Measurements from ENCODE around the gene STK11IP.

Gene STK11IP

DNA sequence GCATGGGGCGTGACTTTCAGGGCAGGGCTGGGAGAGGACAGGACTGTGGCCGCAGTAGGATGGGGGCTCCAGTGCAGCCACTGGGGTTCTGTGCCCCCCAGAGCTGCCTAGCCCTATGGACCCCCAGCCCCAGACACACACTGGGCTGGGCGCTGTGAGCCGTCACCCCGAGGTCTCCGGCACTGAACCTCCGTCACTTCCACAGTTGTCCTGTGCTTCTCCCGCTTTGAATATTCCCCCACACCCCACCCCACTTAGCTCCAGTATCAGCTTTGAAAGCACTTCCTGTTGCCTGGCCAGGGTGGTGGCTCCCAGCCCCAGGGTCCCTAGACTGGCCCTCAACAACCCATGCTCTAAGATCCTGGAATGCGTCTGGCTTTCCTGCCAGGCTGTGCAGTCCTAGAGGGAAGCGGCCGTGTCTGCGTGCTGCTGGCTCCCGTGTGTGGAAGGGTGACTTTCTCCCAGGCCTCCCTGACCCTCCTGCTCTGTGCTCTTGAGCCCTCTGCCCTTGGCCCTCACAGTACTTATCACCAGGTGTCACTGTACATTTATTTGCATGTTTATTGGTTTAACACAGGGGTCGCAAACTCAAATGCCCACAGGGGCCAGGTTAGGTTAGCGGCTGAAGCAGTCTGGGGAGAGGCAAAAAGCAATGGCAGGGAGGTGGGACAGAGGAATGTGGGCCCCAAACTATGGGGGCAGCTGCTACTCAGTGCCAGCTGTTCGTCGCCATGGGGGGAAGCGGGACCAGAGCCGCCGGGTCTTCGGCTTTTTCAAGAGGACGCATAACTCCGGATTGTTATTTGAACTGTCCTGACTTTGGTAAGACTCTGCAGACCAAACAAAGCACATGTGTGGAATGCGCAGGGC is 36.2 kb upstream of the STK11IP start:
- no peak overlapping the region for H3K9ac ChIP-seq (ENCODE audit: low read length)
- H3K79me2 ChIP-seq (ENCODE audit: low read length), result no peaks in the 10 kb centered on the region
- H3K27me3 ChIP-seq (replicated peaks; ENCODE audit: insufficient read depth, low read length), result peaks cover 97% of the 10 kb centered on the region
- no peaks in the 10 kb centered on the region for H3K4me1 ChIP-seq (ENCODE audit: low read length)
- H2AFZ ChIP-seq (ENCODE audit: low read length), result no peak overlapping the region
- no peak for DNase-seq
- no peak overlapping the region for H3K27ac ChIP-seq (ENCODE audit: low read length)
- H4K20me1 ChIP-seq (ENCODE audit: insufficient read depth, low read length), result no peaks in the 10 kb centered on the region
- no peaks in the 10 kb centered on the region for H3F3A ChIP-seq (ENCODE audit: insufficient read depth, low read length)
- no peaks in the 10 kb centered on the region for H3K9me3 ChIP-seq (replicated peaks; ENCODE audit: insufficient read depth, low read length)
- TF ChIP-seq EZH2 (optimal IDR thresholded peaks at IDR 0.05; ENCODE audit: low read depth, low read length) (no peak), EZH2phosphoT487 (IDR thresholded peaks at IDR 0.05; ENCODE audit: low read length) (no peak)
- TF ChIP-seq, protein P1, sequence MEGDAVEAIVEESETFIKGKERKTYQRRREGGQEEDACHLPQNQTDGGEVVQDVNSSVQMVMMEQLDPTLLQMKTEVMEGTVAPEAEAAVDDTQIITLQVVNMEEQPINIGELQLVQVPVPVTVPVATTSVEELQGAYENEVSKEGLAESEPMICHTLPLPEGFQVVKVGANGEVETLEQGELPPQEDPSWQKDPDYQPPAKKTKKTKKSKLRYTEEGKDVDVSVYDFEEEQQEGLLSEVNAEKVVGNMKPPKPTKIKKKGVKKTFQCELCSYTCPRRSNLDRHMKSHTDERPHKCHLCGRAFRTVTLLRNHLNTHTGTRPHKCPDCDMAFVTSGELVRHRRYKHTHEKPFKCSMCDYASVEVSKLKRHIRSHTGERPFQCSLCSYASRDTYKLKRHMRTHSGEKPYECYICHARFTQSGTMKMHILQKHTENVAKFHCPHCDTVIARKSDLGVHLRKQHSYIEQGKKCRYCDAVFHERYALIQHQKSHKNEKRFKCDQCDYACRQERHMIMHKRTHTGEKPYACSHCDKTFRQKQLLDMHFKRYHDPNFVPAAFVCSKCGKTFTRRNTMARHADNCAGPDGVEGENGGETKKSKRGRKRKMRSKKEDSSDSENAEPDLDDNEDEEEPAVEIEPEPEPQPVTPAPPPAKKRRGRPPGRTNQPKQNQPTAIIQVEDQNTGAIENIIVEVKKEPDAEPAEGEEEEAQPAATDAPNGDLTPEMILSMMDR (IDR thresholded peaks at IDR 0.05; ENCODE audit: low read length), result no peak
- no peak overlapping the region for H3K4me2 ChIP-seq (ENCODE audit: low read depth, low read length)
- H3K4me3 ChIP-seq (ENCODE audit: low read length), result no peak overlapping the region
- no peaks in the 10 kb centered on the region for H3K36me3 ChIP-seq (replicated peaks; ENCODE audit: insufficient read depth, low read length)
- no peaks in the 10 kb centered on the region for H3K9me2 ChIP-seq (replicated peaks; ENCODE audit: insufficient read depth, low read length)

DNA sequence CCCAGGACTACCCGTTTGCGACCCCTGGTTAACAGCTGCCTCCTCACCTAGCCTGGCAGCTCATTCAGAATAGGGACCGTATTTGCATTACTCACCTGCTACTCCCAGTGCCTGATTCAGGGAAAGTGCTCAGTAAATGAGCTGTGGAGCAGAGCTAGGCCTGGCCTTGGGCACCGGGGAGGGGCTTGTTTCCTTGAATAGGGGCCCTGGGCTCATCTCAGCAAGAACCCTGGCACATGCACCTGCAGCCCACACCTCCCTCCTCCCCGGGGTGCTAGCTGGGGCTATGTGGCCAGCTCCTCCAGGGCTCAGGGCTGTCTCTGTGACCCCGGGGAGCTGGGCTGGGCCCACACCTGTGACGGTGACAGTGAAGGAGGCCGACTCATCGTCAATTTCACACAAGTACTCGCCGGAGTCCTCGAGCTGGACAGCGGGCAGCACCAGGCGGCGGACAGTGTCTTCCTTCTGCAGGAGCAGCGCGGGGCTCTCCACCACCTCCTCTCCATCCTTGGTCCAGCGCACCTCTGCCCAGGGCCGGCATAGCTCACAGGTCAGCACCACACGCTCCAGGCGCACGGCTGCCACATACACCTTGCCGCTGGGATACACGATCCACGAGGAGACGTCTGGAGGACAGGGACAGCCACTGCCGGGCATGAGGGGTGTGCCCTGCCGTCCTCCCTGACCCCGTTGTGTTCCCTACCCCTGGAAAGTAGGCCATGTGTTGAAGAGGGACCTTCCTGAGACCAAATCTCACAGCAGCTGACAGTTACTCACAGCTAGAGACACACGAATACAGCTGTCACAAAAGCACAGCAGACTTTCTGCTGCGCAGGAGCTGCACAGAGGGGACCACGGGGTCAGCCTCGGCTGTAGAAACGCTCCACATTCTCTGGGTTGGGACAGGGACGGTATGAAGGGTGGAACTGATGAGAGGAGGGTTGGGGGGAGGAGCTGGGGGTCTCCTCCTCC is 35.3 kb upstream of the STK11IP start:
- peaks cover 97% of the 10 kb centered on the region for H3K27me3 ChIP-seq (replicated peaks; ENCODE audit: insufficient read depth, low read length)
- H3K9ac ChIP-seq (ENCODE audit: low read length), result no peak overlapping the region
- TF ChIP-seq EZH2phosphoT487 (IDR thresholded peaks at IDR 0.05; ENCODE audit: low read length), result no peak
- TF ChIP-seq, protein P1 (IDR thresholded peaks at IDR 0.05; ENCODE audit: low read length), result no peak
- no peak for TF ChIP-seq EZH2 (optimal IDR thresholded peaks at IDR 0.05; ENCODE audit: low read depth, low read length)
- no peak overlapping the region for H3K4me3 ChIP-seq (ENCODE audit: low read length)
- no peaks in the 10 kb centered on the region for H3K9me3 ChIP-seq (replicated peaks; ENCODE audit: insufficient read depth, low read length)
- no peaks in the 10 kb centered on the region for H3K4me1 ChIP-seq (ENCODE audit: low read length)
- DNase-seq, result no peak
- no peaks in the 10 kb centered on the region for H3K79me2 ChIP-seq (ENCODE audit: low read length)
- no peaks in the 10 kb centered on the region for H3K9me2 ChIP-seq (replicated peaks; ENCODE audit: insufficient read depth, low read length)
- no peak overlapping the region for H2AFZ ChIP-seq (ENCODE audit: low read length)
- no peak overlapping the region for H3K27ac ChIP-seq (ENCODE audit: low read length)
- no peak overlapping the region for H3K4me2 ChIP-seq (ENCODE audit: low read depth, low read length)
- H4K20me1 ChIP-seq (ENCODE audit: insufficient read depth, low read length), result no peaks in the 10 kb centered on the region
- H3K36me3 ChIP-seq (replicated peaks; ENCODE audit: insufficient read depth, low read length), result no peaks in the 10 kb centered on the region
- H3F3A ChIP-seq (ENCODE audit: insufficient read depth, low read length), result no peaks in the 10 kb centered on the region

DNA sequence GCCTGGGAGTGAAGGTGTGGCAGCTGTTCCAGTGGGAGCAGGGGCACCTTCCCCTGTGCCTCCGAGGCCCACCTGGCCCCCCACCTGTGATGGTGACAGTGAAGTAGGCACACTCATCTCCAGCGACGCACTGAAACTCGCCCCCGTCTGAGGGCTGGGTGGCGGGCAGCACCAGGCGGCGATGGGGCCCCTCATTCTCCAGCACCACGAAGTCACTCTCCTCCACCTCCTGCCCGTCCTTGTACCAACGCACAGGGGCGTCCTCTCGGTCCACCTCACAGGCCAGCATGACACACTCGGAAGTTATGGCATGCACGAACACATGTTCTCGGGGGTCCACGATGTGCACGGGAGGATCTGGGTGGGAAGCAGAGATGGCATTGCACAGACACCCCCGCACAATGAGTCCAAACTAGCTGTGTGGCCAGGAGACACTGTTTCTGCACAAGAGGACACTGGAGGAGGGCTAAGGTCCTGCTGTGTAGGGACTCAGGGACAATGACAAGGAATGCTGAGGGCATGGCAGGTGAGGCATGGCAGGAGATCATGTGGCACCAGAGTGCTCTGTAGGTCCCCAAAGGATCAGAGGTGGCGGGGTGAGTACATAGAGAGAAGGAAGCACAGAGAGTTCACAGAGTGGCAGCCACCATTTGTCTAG is 34.3 kb upstream of the STK11IP start:
- H3K27me3 ChIP-seq (replicated peaks; ENCODE audit: insufficient read depth, low read length), result peaks cover 97% of the 10 kb centered on the region
- no peaks in the 10 kb centered on the region for H4K20me1 ChIP-seq (ENCODE audit: insufficient read depth, low read length)
- H3K9ac ChIP-seq (ENCODE audit: low read length), result no peak overlapping the region
- H3K79me2 ChIP-seq (ENCODE audit: low read length), result no peaks in the 10 kb centered on the region
- H3K9me3 ChIP-seq (replicated peaks; ENCODE audit: insufficient read depth, low read length), result no peaks in the 10 kb centered on the region
- no peak overlapping the region for H3K4me3 ChIP-seq (ENCODE audit: low read length)
- no peaks in the 10 kb centered on the region for H3F3A ChIP-seq (ENCODE audit: insufficient read depth, low read length)
- no peak overlapping the region for H3K27ac ChIP-seq (ENCODE audit: low read length)
- DNase-seq, result no peak
- H3K36me3 ChIP-seq (replicated peaks; ENCODE audit: insufficient read depth, low read length), result no peaks in the 10 kb centered on the region
- no peak overlapping the region for H2AFZ ChIP-seq (ENCODE audit: low read length)
- H3K4me2 ChIP-seq (ENCODE audit: low read depth, low read length), result no peak overlapping the region
- H3K9me2 ChIP-seq (replicated peaks; ENCODE audit: insufficient read depth, low read length), result no peaks in the 10 kb centered on the region
- TF ChIP-seq EZH2 (optimal IDR thresholded peaks at IDR 0.05; ENCODE audit: low read depth, low read length), result no peak
- TF ChIP-seq, protein P1 (IDR thresholded peaks at IDR 0.05; ENCODE audit: low read length), result no peak
- no peak for TF ChIP-seq EZH2phosphoT487 (IDR thresholded peaks at IDR 0.05; ENCODE audit: low read length)
- no peaks in the 10 kb centered on the region for H3K4me1 ChIP-seq (ENCODE audit: low read length)
